ENCODE data around the gene PRSS56.
A peak's percentile ranks its signal among the peaks of the same experiment; 100 is the strongest.

PRSS56 gene

GRCh38 chr2:232502911-232503808 lies 17.0 kb upstream of the PRSS56 start:
- peak; percentile 15 for DNase-seq

- no peak for DNase-seq
Measured at GRCh38 chr2:232503809-232504323, 16.3 kb upstream of the PRSS56 start.

- no peak for DNase-seq
Measured at GRCh38 chr2:232504438-232504837, 15.8 kb upstream of the PRSS56 start.

GRCh38 chr2:232505856-232506255 lies 14.3 kb upstream of the PRSS56 start:
- DNase-seq: no peak

- no peak for DNase-seq
Measured at GRCh38 chr2:232506709-232507108, 13.5 kb upstream of the PRSS56 start.

GRCh38 chr2:232508251-232508650 lies 11.9 kb upstream of the PRSS56 start:
- DNase-seq: no peak

- no peak for DNase-seq
Measured at GRCh38 chr2:232511336-232511890, 8.8 kb upstream of the PRSS56 start.

- DNase-seq: peak; percentile 4
Measured at GRCh38 chr2:232512602-232513001, 7.6 kb upstream of the PRSS56 start.

GRCh38 chr2:232513353-232513752 lies 6.8 kb upstream of the PRSS56 start:
- no peak for DNase-seq

- DNase-seq: no peak
Measured at GRCh38 chr2:232515639-232516038, 4.5 kb upstream of the PRSS56 start.

- DNase-seq: no peak
Measured at GRCh38 chr2:232516551-232516950, 3.6 kb upstream of the PRSS56 start.

GRCh38 chr2:232518844-232519243 lies 1.3 kb upstream of the PRSS56 start:
- DNase-seq: no peak

GRCh38 chr2:232520489-232520888 lies 301 bp downstream of the PRSS56 start:
- no peak for DNase-seq

GRCh38 chr2:232521098-232521497 lies 910 bp downstream of the PRSS56 start:
- DNase-seq: no peak

GRCh38 chr2:232521959-232522622 lies 1.9 kb downstream of the PRSS56 start:
- peak; percentile 13 for DNase-seq

- no peak for DNase-seq
Measured at GRCh38 chr2:232522623-232523401, 2.6 kb downstream of the PRSS56 start.

GRCh38 chr2:232523402-232523681 lies 3.2 kb downstream of the PRSS56 start:
- DNase-seq: no peak

GRCh38 chr2:232523682-232524597 lies 3.8 kb downstream of the PRSS56 start:
- DNase-seq: peak; percentile 30

GRCh38 chr2:232524771-232525170 lies 4.6 kb downstream of the PRSS56 start:
- DNase-seq: no peak

- DNase-seq: no peak
Measured at GRCh38 chr2:232525199-232525598, 5.0 kb downstream of the PRSS56 start.

GRCh38 chr2:232525791-232526371 lies 5.7 kb downstream of the PRSS56 start, which contains the start of gene CHRND:
Gene CHRND, plus strand, starts transcription at chr2:232526160. Its CDS starts 56 bp downstream, at chr2:232526216.
- no peak for DNase-seq
